Duodenal mucosa (tissue), 2 donors: ENCODE data around the gene KCNIP3.
"Not testable (repeated sequence)": the region's sequence is repeated elsewhere in the genome, so short reads cannot be mapped to it uniquely, and the experiment has no call there.

Experiments used
- H3K27ac ChIP-seq: one replicate; pipeline ENCODE4 v1.7.0; 2013; ENCODE audit warnings: low read depth, low read length
- H3K27me3 ChIP-seq, 2 donors: one replicate each; pipeline ENCODE4 v1.7.0; 2013; ENCODE audit warnings: low read length in 2 of 2, control low read depth in 1 of 2; ENCODE audit not compliant: insufficient read depth in 2 of 2, control insufficient read depth in 1 of 2
- H3K36me3 ChIP-seq, 2 donors: one replicate each; pipeline ENCODE4 v1.7.0; 2013; ENCODE audit warnings: low read length in 2 of 2, control low read depth in 1 of 2; ENCODE audit not compliant: insufficient read depth in 2 of 2, control insufficient read depth in 1 of 2
- H3K4me1 ChIP-seq, 2 donors: one replicate each; pipeline ENCODE4 v1.7.0; 2013; ENCODE audit warnings: low read length in 2 of 2, control low read depth in 1 of 2; ENCODE audit not compliant: insufficient read depth in 2 of 2, control insufficient read depth in 1 of 2
- H3K4me3 ChIP-seq, 2 donors: one replicate each; pipeline ENCODE4 v1.7.0; 2013; ENCODE audit warnings: low read length in 2 of 2, low read depth in 1 of 2
- H3K9ac ChIP-seq, 2 donors: one replicate each; pipeline ENCODE4 v1.7.0; 2013; ENCODE audit warnings: low read length in 2 of 2, low read depth in 1 of 2
- H3K9me3 ChIP-seq, 2 donors: one replicate each; pipeline ENCODE4 v1.7.0; 2013; ENCODE audit warnings: low read length in 2 of 2, control low read depth in 1 of 2; ENCODE audit not compliant: control insufficient read depth in 1 of 2

Gene KCNIP3

GRCh38 chr2:95433973-95434372, 136.8 kb downstream of the KCNIP3 start:
- H3K9ac ChIP-seq, H3K9me3 ChIP-seq, H3K27me3 ChIP-seq, H3K27ac ChIP-seq, H3K4me3 ChIP-seq, H3K36me3 ChIP-seq, H3K4me1 ChIP-seq: not testable (repeated sequence)

- H3K9ac ChIP-seq, H3K36me3 ChIP-seq, H3K27me3 ChIP-seq, H3K27ac ChIP-seq, H3K4me3 ChIP-seq, H3K4me1 ChIP-seq, H3K9me3 ChIP-seq: not testable (repeated sequence)
These were observed 137.4 kb downstream of the KCNIP3 start for GRCh38 chr2:95434507-95435076.

- not testable (repeated sequence) for H3K27ac ChIP-seq, H3K4me1 ChIP-seq, H3K9ac ChIP-seq, H3K4me3 ChIP-seq, H3K27me3 ChIP-seq, H3K36me3 ChIP-seq, H3K9me3 ChIP-seq
These were observed 138.2 kb downstream of the KCNIP3 start for GRCh38 chr2:95435162-95435871.
